Measurements from ENCODE around the gene DPP3.

DNA sequence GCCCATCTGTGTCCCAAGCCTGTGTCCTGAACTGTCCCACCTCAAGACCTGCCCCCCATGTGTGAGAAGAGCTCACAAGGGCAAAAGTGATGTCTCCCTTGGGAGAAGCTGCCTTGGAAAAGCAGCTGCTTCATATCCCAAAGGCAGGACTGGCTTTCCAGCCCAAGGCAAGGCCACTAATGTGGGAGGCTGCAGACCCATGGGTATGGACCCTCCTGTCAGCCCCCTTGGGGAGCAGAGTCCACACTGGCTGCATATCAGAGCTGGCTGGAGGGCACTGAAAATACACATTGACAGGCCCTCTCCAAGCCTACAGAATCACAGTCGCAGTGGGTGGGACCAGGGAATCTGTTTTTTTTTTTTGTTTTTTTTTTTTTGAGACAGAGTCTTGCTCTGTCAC, 10.8 kb upstream of the DPP3 start:
- no peak for TF ChIP-seq POLR2AphosphoS5 (IDR thresholded peaks at IDR 0.05)
- TF ChIP-seq POLR2A (IDR thresholded peaks at IDR 0.05): no peak

All from suprapubic skin (tissue), 4 donors.